Measurements from ENCODE around the gene DLG2.

Gene DLG2

DNA sequence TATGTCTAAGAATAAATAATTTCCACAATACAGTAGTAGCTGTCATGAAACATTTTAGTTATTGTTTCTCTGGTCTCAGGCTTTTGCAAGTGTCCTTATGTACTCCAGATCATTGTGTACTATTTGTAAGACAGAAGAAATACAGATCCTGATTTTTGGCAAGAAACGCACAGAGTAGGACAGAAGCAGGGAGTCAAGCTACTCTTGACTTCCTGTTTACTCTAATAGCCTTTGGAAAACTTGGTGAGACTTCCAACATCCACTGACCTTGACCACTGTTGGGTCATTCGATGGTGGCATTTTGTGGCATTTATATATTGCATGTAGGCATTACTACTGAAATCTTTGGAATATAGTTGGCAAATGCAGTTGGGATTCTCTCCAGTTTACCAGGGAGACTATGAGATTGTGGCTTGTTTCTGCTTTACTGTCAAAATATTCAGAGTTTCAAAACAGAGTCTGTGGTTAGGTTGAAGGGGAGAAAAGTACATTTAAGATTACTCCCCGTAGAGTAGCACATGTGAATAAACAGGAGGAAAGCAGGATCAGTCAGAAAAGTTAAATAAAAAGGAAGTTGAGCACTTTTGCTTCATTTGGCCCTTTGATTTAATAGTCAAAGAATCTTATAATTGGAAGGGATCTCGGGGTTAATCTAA is 1614.8 kb downstream of the DLG2 start:
- no peak for DNase-seq
- no peaks in the 10 kb centered on the region for H3K36me3 Mint-ChIP-seq (ENCODE audit: low read depth)
- H3K27me3 Mint-ChIP-seq (ENCODE audit: low read depth, poor library complexity), result peaks cover 4% of the 10 kb centered on the region
- no peak overlapping the region for H3K4me3 Mint-ChIP-seq
- no peak overlapping the region for H3K27ac Mint-ChIP-seq
- TF ChIP-seq, protein P1, sequence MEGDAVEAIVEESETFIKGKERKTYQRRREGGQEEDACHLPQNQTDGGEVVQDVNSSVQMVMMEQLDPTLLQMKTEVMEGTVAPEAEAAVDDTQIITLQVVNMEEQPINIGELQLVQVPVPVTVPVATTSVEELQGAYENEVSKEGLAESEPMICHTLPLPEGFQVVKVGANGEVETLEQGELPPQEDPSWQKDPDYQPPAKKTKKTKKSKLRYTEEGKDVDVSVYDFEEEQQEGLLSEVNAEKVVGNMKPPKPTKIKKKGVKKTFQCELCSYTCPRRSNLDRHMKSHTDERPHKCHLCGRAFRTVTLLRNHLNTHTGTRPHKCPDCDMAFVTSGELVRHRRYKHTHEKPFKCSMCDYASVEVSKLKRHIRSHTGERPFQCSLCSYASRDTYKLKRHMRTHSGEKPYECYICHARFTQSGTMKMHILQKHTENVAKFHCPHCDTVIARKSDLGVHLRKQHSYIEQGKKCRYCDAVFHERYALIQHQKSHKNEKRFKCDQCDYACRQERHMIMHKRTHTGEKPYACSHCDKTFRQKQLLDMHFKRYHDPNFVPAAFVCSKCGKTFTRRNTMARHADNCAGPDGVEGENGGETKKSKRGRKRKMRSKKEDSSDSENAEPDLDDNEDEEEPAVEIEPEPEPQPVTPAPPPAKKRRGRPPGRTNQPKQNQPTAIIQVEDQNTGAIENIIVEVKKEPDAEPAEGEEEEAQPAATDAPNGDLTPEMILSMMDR (IDR thresholded peaks at IDR 0.05), result no peak
- H3K9me3 Mint-ChIP-seq, result no peaks in the 10 kb centered on the region
- H3K4me1 Mint-ChIP-seq, result no peaks in the 10 kb centered on the region

DNA sequence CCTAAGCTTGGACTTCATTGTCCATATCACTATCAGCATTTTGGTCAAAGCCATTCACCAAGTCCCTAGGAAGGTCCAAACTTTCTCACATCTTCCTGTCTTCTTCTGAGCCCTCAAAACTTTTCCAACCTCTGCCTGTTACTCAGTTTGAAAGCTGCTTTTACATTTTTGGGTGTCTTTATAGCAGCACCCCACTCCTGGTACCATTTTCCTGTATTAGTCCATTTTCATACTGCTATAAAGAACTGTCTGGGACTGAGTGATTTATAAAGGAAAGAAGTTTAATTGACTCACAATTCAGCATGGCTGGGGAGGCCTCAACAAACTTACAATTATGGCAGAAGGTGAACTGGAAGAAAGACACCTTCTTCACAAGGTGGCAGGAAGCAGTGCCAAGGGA is 1624.0 kb downstream of the DLG2 start:
- H3K27ac Mint-ChIP-seq, result no peak overlapping the region
- no peaks in the 10 kb centered on the region for H3K4me1 Mint-ChIP-seq
- no peak overlapping the region for H3K4me3 Mint-ChIP-seq
- TF ChIP-seq, protein P1 (IDR thresholded peaks at IDR 0.05), result no peak
- H3K27me3 Mint-ChIP-seq (ENCODE audit: low read depth, poor library complexity), result peaks cover 3% of the 10 kb centered on the region
- peaks cover 4% of the 10 kb centered on the region for H3K36me3 Mint-ChIP-seq (ENCODE audit: low read depth)
- peaks cover 48% of the 10 kb centered on the region for H3K9me3 Mint-ChIP-seq
- no peak for DNase-seq

DNA sequence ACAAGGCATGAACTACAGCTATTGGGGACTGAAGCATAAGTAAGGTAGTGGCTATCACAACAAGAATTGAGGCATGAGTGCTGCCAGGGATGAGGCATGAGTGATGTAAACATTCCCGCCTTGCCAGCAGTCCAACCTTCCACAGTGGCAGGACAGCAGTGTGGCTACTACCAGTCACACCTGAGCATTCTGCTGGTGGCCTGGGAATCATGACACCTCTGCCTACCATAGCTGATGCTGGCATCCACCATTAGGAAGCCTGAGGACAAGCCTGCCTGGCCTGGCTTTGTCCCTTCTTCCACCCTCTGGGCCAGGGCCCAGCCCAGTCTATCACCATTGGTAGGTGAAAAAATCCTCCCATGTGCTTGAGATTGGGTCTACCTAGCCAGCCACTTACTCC is 1628.2 kb downstream of the DLG2 start:
- Mint-ChIP-seq H3K27ac (no peak overlapping the region), H3K9me3 (peaks cover 47% of the 10 kb centered on the region), H3K27me3 (ENCODE audit: low read depth, poor library complexity) (peaks cover 1% of the 10 kb centered on the region), H3K36me3 (ENCODE audit: low read depth) (peaks cover 4% of the 10 kb centered on the region), H3K4me3 (no peak overlapping the region), H3K4me1 (no peaks in the 10 kb centered on the region)
- TF ChIP-seq, protein P1 (IDR thresholded peaks at IDR 0.05), result no peak
- DNase-seq, result no peak

DNA sequence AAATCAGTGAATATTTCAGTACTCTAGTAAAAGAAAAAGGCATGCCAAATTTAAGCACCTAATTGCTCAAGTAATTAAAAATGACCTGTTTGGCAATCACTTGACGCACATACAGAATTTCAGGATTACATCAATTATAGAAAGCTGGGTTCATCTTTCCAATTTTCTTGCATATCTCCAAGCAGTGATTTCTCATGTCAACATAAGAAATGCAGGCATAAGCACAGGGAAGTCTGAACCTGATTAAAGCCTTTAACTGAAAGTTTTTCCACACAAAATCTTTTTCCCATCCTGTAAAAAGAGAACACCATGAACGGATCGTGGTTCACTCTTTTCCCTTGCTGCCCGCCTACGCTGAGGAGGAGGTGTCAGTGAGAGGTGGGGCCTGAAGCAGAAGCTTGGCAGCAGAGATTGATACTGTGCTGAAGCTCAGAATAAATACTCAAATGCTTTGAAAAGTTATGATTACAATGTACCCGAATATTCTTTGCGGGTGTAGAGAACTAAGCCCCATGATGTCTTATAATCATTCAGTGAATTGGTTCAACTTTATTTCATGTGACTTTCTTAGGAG is 1636.9 kb downstream of the DLG2 start:
- no peaks in the 10 kb centered on the region for H3K36me3 Mint-ChIP-seq (ENCODE audit: low read depth)
- DNase-seq, result no peak
- H3K4me3 Mint-ChIP-seq, result no peak overlapping the region
- no peaks in the 10 kb centered on the region for H3K27me3 Mint-ChIP-seq (ENCODE audit: low read depth, poor library complexity)
- no peak overlapping the region for H3K27ac Mint-ChIP-seq
- TF ChIP-seq, protein P1 (IDR thresholded peaks at IDR 0.05), result no peak
- no peaks in the 10 kb centered on the region for H3K4me1 Mint-ChIP-seq
- H3K9me3 Mint-ChIP-seq, result no peaks in the 10 kb centered on the region

DNA sequence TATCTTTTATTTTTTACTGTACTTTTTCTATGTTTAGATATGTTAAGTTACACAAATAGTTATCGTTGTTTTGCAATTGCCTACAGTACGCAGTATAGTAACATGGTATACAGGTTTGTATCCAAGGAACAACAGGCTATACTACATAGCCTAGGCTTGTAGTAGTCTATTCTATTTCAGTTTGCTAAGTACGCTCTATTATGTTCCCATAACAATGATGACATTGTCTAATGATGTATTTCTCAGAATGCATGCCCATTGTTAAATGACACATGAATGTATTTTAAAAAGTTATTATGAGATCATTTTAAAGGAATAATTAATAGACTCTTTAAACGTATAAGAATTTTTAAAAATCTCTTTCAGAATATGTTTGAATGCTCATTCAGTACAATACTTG is 1644.3 kb downstream of the DLG2 start:
- TF ChIP-seq, protein P1 (IDR thresholded peaks at IDR 0.05), result no peak
- Mint-ChIP-seq H3K4me1 (peaks cover 5% of the 10 kb centered on the region), H3K27ac (no peak overlapping the region), H3K27me3 (ENCODE audit: low read depth, poor library complexity) (no peaks in the 10 kb centered on the region), H3K4me3 (no peak overlapping the region), H3K9me3 (no peaks in the 10 kb centered on the region), H3K36me3 (ENCODE audit: low read depth) (no peaks in the 10 kb centered on the region)
- no peak for DNase-seq

DNA sequence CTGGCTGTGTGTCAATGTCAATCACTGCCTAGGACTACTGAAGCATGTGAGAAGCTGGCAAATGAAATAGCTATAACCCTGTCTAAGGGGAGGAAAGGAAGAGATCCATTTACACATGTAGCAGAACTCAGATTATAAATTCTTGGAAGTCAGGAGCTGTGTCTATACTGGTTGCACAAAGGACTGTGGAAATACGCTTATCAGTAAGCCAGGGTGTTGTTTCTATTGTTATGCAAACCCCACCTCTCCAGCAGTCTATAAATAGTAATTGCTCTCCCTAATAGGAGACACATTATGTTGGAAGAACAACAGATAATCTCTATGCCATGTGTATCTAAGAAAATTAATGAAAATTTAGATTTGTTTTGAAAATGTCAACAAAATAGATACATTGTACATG is 1647.6 kb downstream of the DLG2 start:
- no peaks in the 10 kb centered on the region for H3K36me3 Mint-ChIP-seq (ENCODE audit: low read depth)
- TF ChIP-seq, protein P1 (IDR thresholded peaks at IDR 0.05), result no peak
- H3K4me1 Mint-ChIP-seq, result peaks cover 5% of the 10 kb centered on the region
- no peaks in the 10 kb centered on the region for H3K9me3 Mint-ChIP-seq
- no peak overlapping the region for H3K4me3 Mint-ChIP-seq
- H3K27me3 Mint-ChIP-seq (ENCODE audit: low read depth, poor library complexity), result no peaks in the 10 kb centered on the region
- no peak overlapping the region for H3K27ac Mint-ChIP-seq
- DNase-seq, result no peak

Data from nephron progenitor cell (in vitro differentiated cells).